ENCODE measurements around the gene DYNC1H1.

The DYNC1H1 gene

GRCh38 chr14:101944451-101944850 lies 19.9 kb upstream of the DYNC1H1 start:
- DNase-seq (ENCODE audit: low read depth), result no peak

- DNase-seq (ENCODE audit: low read depth), result no peak
Measured at GRCh38 chr14:101945171-101945570, 19.2 kb upstream of the DYNC1H1 start.

- no peak for DNase-seq (ENCODE audit: low read depth)
Measured at GRCh38 chr14:101947577-101947903, 16.8 kb upstream of the DYNC1H1 start.

GRCh38 chr14:101947904-101948665 lies 16.3 kb upstream of the DYNC1H1 start:
- DNase-seq (ENCODE audit: low read depth), result peak; percentile 99

GRCh38 chr14:101948666-101949216 lies 15.6 kb upstream of the DYNC1H1 start:
- no peak for DNase-seq (ENCODE audit: low read depth)

- DNase-seq (ENCODE audit: low read depth), result no peak
Measured at GRCh38 chr14:101950100-101950499, 14.3 kb upstream of the DYNC1H1 start.

- no peak for DNase-seq (ENCODE audit: low read depth)
Measured at GRCh38 chr14:101950516-101951215, 13.7 kb upstream of the DYNC1H1 start.

- no peak for DNase-seq (ENCODE audit: low read depth)
Measured at GRCh38 chr14:101953151-101953550, 11.2 kb upstream of the DYNC1H1 start.

- DNase-seq (ENCODE audit: low read depth), result no peak
Measured at GRCh38 chr14:101954501-101954900, 9.9 kb upstream of the DYNC1H1 start.

- no peak for DNase-seq (ENCODE audit: low read depth)
Measured at GRCh38 chr14:101955695-101956161, 8.6 kb upstream of the DYNC1H1 start.

- DNase-seq (ENCODE audit: low read depth), result no peak
Measured at GRCh38 chr14:101956179-101956885, 8.0 kb upstream of the DYNC1H1 start.

GRCh38 chr14:101957406-101958234 lies 6.8 kb upstream of the DYNC1H1 start:
- no peak for DNase-seq (ENCODE audit: low read depth)

GRCh38 chr14:101958418-101959180 lies 5.8 kb upstream of the DYNC1H1 start:
- DNase-seq (ENCODE audit: low read depth), result no peak

- no peak for DNase-seq (ENCODE audit: low read depth)
Measured at GRCh38 chr14:101959277-101959676, 5.1 kb upstream of the DYNC1H1 start.

- no peak for DNase-seq (ENCODE audit: low read depth)
Measured at GRCh38 chr14:101960225-101960624, 4.1 kb upstream of the DYNC1H1 start.

- no peak for DNase-seq (ENCODE audit: low read depth)
Measured at GRCh38 chr14:101961011-101961721, 3.2 kb upstream of the DYNC1H1 start.

- no peak for DNase-seq (ENCODE audit: low read depth)
Measured at GRCh38 chr14:101961746-101962502, 2.4 kb upstream of the DYNC1H1 start.

- peak; percentile 65 for DNase-seq (ENCODE audit: low read depth)
Measured at GRCh38 chr14:101962503-101962874, 1.9 kb upstream of the DYNC1H1 start.

GRCh38 chr14:101963052-101963451 lies 1.3 kb upstream of the DYNC1H1 start:
- no peak for DNase-seq (ENCODE audit: low read depth)

All from HS-5 (cell line).